Smooth muscle cell (in vitro differentiated cells): ENCODE measurements around the gene TRIP12. TPM values are rescaled to one million over a fixed set of nuclear protein-coding genes. Genes with fewer than 3 reads are reported as not detected.

ENCODE experiments used
- DNase-seq: peaks from one replicate; lab custom pipeline; 2025; ENCODE audit not compliant: unreplicated experiment; lab: John Stamatoyannopoulos, UW
- H2AFZ ChIP-seq: fragments of 200-600 bp; sonication (generic); 2 replicates; pipeline ENCODE4 v1.6.0; 2016; ENCODE audit warnings: antibody characterized with exemption, low read depth, mild to moderate bottlenecking
- H3F3A ChIP-seq: fragments of 200-600 bp; sonication (generic); 2 replicates; pipeline ENCODE4 v1.6.0; 2017; ENCODE audit warnings: antibody characterized with exemption, low read depth
- H3K27ac ChIP-seq: fragments of 200-600 bp; sonication (generic); 2 replicates; pipeline ENCODE4 v1.5.1; 2016; ENCODE audit warnings: low read depth, mild to moderate bottlenecking
- H3K27me3 ChIP-seq: fragments of 200-600 bp; sonication (generic); 2 replicates; pipeline ENCODE4 v1.6.1; 2016; ENCODE audit warnings: low read depth, mild to moderate bottlenecking
- H3K36me3 ChIP-seq: fragments of 200-600 bp; sonication (generic); 2 replicates; pipeline ENCODE4 v1.5.1; 2016; ENCODE audit warnings: low read depth
- H3K4me1 ChIP-seq: fragments of 200-600 bp; sonication (generic); 2 replicates; pipeline ENCODE4 v1.5.1; 2016; ENCODE audit warnings: low read depth
- H3K4me2 ChIP-seq: fragments of 200-600 bp; sonication (generic); 2 replicates; pipeline ENCODE4 v1.6.0; 2016; ENCODE audit warnings: mild to moderate bottlenecking
- H3K4me3 ChIP-seq: fragments of 200-600 bp; sonication (generic); 2 replicates; pipeline ENCODE4 v1.5.1; 2016; ENCODE audit warnings: mild to moderate bottlenecking
- H3K79me2 ChIP-seq: fragments of 200-600 bp; sonication (generic); 2 replicates; pipeline ENCODE4 v1.6.0; 2016; ENCODE audit warnings: low read depth, mild to moderate bottlenecking
- H3K9ac ChIP-seq: fragments of 200-600 bp; sonication (generic); 2 replicates; pipeline ENCODE4 v1.6.0; 2016; ENCODE audit warnings: low read depth
- H3K9me3 ChIP-seq: fragments of 200-600 bp; sonication (generic); replicated peaks from 2 replicates; pipeline ENCODE4 v1.5.1; 2016; ENCODE audit warnings: low read depth
- H4K20me1 ChIP-seq: fragments of 200-600 bp; sonication (generic); 2 replicates; pipeline ENCODE4 v1.6.0; 2016; ENCODE audit warnings: low read depth
- CTCF ChIP-seq: fragments of 200-600 bp; sonication (generic); IDR thresholded peaks from 2 replicates; pipeline ENCODE4 v1.5.1; 2017; ENCODE audit warnings: borderline replicate concordance, mild to moderate bottlenecking, antibody characterized with exemption; ENCODE audit not compliant: insufficient read depth, poor library complexity, severe bottlenecking
- WGBS: methylation state at CpG from one replicate; pipeline ENCODE4 v1.1.7; 2016; ENCODE audit warnings: low lambda C conversion rate; 5-methylcytosine and 5-hydroxymethylcytosine counted together
- polyA plus RNA-seq: library from polyadenylated mRNA; unstranded; fragments of >200 nt; fragmentation: Nextera tagmentation; extraction: Ambion mirVana; gene quantifications from 2 replicates; pipeline ENCODE4 v1.2.1, GENCODE V29; 2016
- total RNA-seq: library from RNA; depleted of rRNA; stranded (reverse); fragments of >200 nt; gene quantifications from 2 replicates; pipeline ENCODE4 v1.2.3, GENCODE V29; 2014

The TRIP12 gene
- total and polyA plus RNA-seq, 2 experiments from 2014 or later = 45.5 to 103 TPM

- H3K4me3 ChIP-seq = peak overlapping the region; percentile 97
- no peaks in the 10 kb centered on the region for H3K9me3 ChIP-seq
- H3K27ac ChIP-seq = peak overlapping the region; percentile 93
- H3K27me3 ChIP-seq = no peaks in the 10 kb centered on the region
- peaks cover 57% of the 10 kb centered on the region for H4K20me1 ChIP-seq
- H3F3A ChIP-seq = no peaks in the 10 kb centered on the region
- no peak for DNase-seq
- H3K9ac ChIP-seq = peak overlapping the region; percentile 93
- WGBS = 14% methylated on average over 20 of the region's 20 CpGs
- peaks cover 11% of the 10 kb centered on the region for H3K4me1 ChIP-seq
- TF ChIP-seq CTCF = no peak
- H3K4me2 ChIP-seq = peak overlapping the region; percentile 92
- H3K36me3 ChIP-seq = no peaks in the 10 kb centered on the region
- H3K79me2 ChIP-seq = peaks cover 77% of the 10 kb centered on the region
- H2AFZ ChIP-seq = no peak overlapping the region
Observed at GRCh38 chr2:229920011-229920641, 1.7 kb downstream of the TRIP12 start.

- Histone ChIP-seq H3K4me3 (no peak overlapping the region), H3K9ac (no peak overlapping the region), H3K9me3 (no peaks in the 10 kb centered on the region), H3K79me2 (peaks cover 88% of the 10 kb centered on the region), H3K4me1 (peaks cover 7% of the 10 kb centered on the region), H3K27me3 (no peaks in the 10 kb centered on the region), H3F3A (no peaks in the 10 kb centered on the region), H2AFZ (no peak overlapping the region), H3K27ac (no peak overlapping the region), H3K36me3 (no peaks in the 10 kb centered on the region), H4K20me1 (peaks cover 80% of the 10 kb centered on the region), H3K4me2 (no peak overlapping the region)
- 98% methylated on average over 5 of the region's 5 CpGs for WGBS
- no peak for DNase-seq
- TF ChIP-seq CTCF = no peak
Observed at GRCh38 chr2:229917793-229918192, 4.0 kb downstream of the TRIP12 start.

GRCh38 chr2:229914171-229914570 lies 7.6 kb downstream of the TRIP12 start:
- Histone ChIP-seq H3K4me1 (peaks cover 7% of the 10 kb centered on the region), H3K27me3 (no peaks in the 10 kb centered on the region), H3F3A (peaks cover 7% of the 10 kb centered on the region), H3K4me3 (no peak overlapping the region), H3K9ac (no peak overlapping the region), H3K9me3 (no peaks in the 10 kb centered on the region), H3K27ac (no peak overlapping the region), H3K79me2 (peaks cover 100% of the 10 kb centered on the region), H3K4me2 (no peak overlapping the region), H2AFZ (no peak overlapping the region), H3K36me3 (no peaks in the 10 kb centered on the region), H4K20me1 (peaks cover 100% of the 10 kb centered on the region)
- DNase-seq = no peak
- TF ChIP-seq CTCF = no peak
- 98% methylated on average over 2 of the region's 2 CpGs for WGBS

GRCh38 chr2:229910832-229911412 lies 10.9 kb downstream of the TRIP12 start:
- H3K4me2 ChIP-seq = peak overlapping the region; percentile 15
- peak overlapping the region; percentile 10 for H3K27ac ChIP-seq
- peaks cover 99% of the 10 kb centered on the region for H3K79me2 ChIP-seq
- peaks cover 7% of the 10 kb centered on the region for H3K4me1 ChIP-seq
- H2AFZ ChIP-seq = no peak overlapping the region
- no peaks in the 10 kb centered on the region for H3K9me3 ChIP-seq
- H3K36me3 ChIP-seq = peaks cover 9% of the 10 kb centered on the region
- H3F3A ChIP-seq = peaks cover 7% of the 10 kb centered on the region
- H4K20me1 ChIP-seq = peaks cover 100% of the 10 kb centered on the region
- no peak overlapping the region for H3K4me3 ChIP-seq
- peak; percentile 11 for TF ChIP-seq CTCF
- no peaks in the 10 kb centered on the region for H3K27me3 ChIP-seq
- H3K9ac ChIP-seq = no peak overlapping the region
- DNase-seq = no peak
- WGBS = 48% methylated on average over 1 of the region's 1 CpG
